ENCODE measurements around the gene CPA4.

GRCh38 chr7:130369831-130370550, 77.0 kb downstream of the CPA4 start:
- TF ChIP-seq CTCF (IDR thresholded peaks at IDR 0.05) (no peak), POLR2A (IDR thresholded peaks at IDR 0.05) (no peak)

Data from Peyer's patch (tissue), 4 donors.